ENCODE data around the gene MYL4. TPM values are rescaled to one million over a fixed set of nuclear protein-coding genes. Genes with fewer than 3 reads are reported as not detected.

Gene MYL4
- total RNA-seq, 4 donors from 2014 or later: 0.50 to 0.52 TPM; not detected in 2

GRCh38 chr17:47193931-47194511 is 15.1 kb upstream of the MYL4 start:
- no peak for DNase-seq (ENCODE audit: extremely low spot score)
- Histone ChIP-seq H3K27ac (replicated peaks in 1 of 4) (no peak overlapping the region), H3K9me3 (no peaks in the 10 kb centered on the region), H3K4me1 (peaks cover 0 to 6% (median 3%) of the 10 kb centered on the region in 4 donors), H3K36me3 (no peaks in the 10 kb centered on the region), H3K27me3 (no peaks in the 10 kb centered on the region), H3K4me3 (no peak overlapping the region)
- WGBS: 98% methylated on average over 4 of the region's 4 CpGs
- intact Hi-C loops (cut with DNase I): no loop called here
- no peak for TF ChIP-seq POLR2AphosphoS5 (IDR thresholded peaks at IDR 0.05)

- H3K36me3 ChIP-seq: no peaks in the 10 kb centered on the region
These were observed 11.3 kb upstream of the MYL4 start for GRCh38 chr17:47197821-47198220.

GRCh38 chr17:47199627-47200324 is 9.4 kb upstream of the MYL4 start:
- H3K27me3 ChIP-seq: no peaks in the 10 kb centered on the region
- WGBS: 97% methylated on average over 8 of the region's 8 CpGs
- no peak overlapping the region for H3K4me3 ChIP-seq
- TF ChIP-seq POLR2AphosphoS5 (IDR thresholded peaks at IDR 0.05) (no peak), EP300 (IDR thresholded peaks at IDR 0.05) (no peak), CTCF (IDR thresholded peaks at IDR 0.05) (no peak), POLR2A (IDR thresholded peaks at IDR 0.05; ENCODE audit: low read depth) (no peak)
- H3K27ac ChIP-seq (replicated peaks in 1 of 4): peak overlapping the region in 1 of 4 donors; percentile 11
- H3K9me3 ChIP-seq: no peaks in the 10 kb centered on the region
- peaks cover 11 to 12% (median 12%) of the 10 kb centered on the region in 4 donors for H3K4me1 ChIP-seq
- intact Hi-C loops (cut with DNase I): no loop called here
- no peaks in the 10 kb centered on the region for H3K36me3 ChIP-seq
- no peak for DNase-seq (ENCODE audit: extremely low spot score)

More at GRCh38 chr17:47197821-47198220, 11.3 kb upstream of the MYL4 start:
- H3K4me1 ChIP-seq: no peaks in the 10 kb centered on the region
- TF ChIP-seq CTCF (IDR thresholded peaks at IDR 0.05): no peak
- no peak for TF ChIP-seq POLR2A (IDR thresholded peaks at IDR 0.05; ENCODE audit: low read depth)
- no peak for TF ChIP-seq EP300 (IDR thresholded peaks at IDR 0.05)
- TF ChIP-seq POLR2AphosphoS5 (IDR thresholded peaks at IDR 0.05): no peak
- no peak overlapping the region for H3K27ac ChIP-seq (replicated peaks in 1 of 4)
- H3K4me3 ChIP-seq: no peak overlapping the region
- no peak for DNase-seq (ENCODE audit: extremely low spot score)
- H3K27me3 ChIP-seq: no peaks in the 10 kb centered on the region
- H3K9me3 ChIP-seq: no peaks in the 10 kb centered on the region
- intact Hi-C loops (cut with DNase I): no loop called here

- H3K27me3 ChIP-seq: no peaks in the 10 kb centered on the region
- DNase-seq (ENCODE audit: extremely low spot score): no peak
- intact Hi-C loops (cut with DNase I): no loop called here
- H3K27ac ChIP-seq (replicated peaks in 1 of 4): peak overlapping the region in 1 of 4 donors; percentile 11
- no peaks in the 10 kb centered on the region for H3K36me3 ChIP-seq
- H3K4me3 ChIP-seq: no peak overlapping the region
- no peaks in the 10 kb centered on the region for H3K9me3 ChIP-seq
- TF ChIP-seq POLR2A (IDR thresholded peaks at IDR 0.05; ENCODE audit: low read depth) (no peak), CTCF (IDR thresholded peaks at IDR 0.05) (no peak), POLR2AphosphoS5 (IDR thresholded peaks at IDR 0.05) (no peak), EP300 (IDR thresholded peaks at IDR 0.05) (no peak)
- H3K4me1 ChIP-seq: peaks cover 17% of the 10 kb centered on the region in 4 donors
- 71% methylated on average over 4 of the region's 4 CpGs for WGBS
These were observed 8.9 kb upstream of the MYL4 start for GRCh38 chr17:47200325-47200664.

GRCh38 chr17:47201166-47201565 is 8.0 kb upstream of the MYL4 start:
- H3K9me3 ChIP-seq: no peaks in the 10 kb centered on the region
- WGBS: 94% methylated on average over 4 of the region's 4 CpGs
- H3K4me3 ChIP-seq: no peak overlapping the region
- DNase-seq (ENCODE audit: extremely low spot score): no peak
- TF ChIP-seq POLR2AphosphoS5 (IDR thresholded peaks at IDR 0.05) (no peak), EP300 (IDR thresholded peaks at IDR 0.05) (no peak), POLR2A (IDR thresholded peaks at IDR 0.05; ENCODE audit: low read depth) (no peak), CTCF (IDR thresholded peaks at IDR 0.05) (no peak)
- no peaks in the 10 kb centered on the region for H3K27me3 ChIP-seq
- intact Hi-C loops (cut with DNase I): no loop called here
- H3K4me1 ChIP-seq: peaks cover 23 to 26% (median 25%) of the 10 kb centered on the region in 4 donors
- no peak overlapping the region for H3K27ac ChIP-seq (replicated peaks in 1 of 4)
- H3K36me3 ChIP-seq: no peaks in the 10 kb centered on the region
